Measurements from ENCODE around the gene ZNF423.

The ZNF423 gene

DNA sequence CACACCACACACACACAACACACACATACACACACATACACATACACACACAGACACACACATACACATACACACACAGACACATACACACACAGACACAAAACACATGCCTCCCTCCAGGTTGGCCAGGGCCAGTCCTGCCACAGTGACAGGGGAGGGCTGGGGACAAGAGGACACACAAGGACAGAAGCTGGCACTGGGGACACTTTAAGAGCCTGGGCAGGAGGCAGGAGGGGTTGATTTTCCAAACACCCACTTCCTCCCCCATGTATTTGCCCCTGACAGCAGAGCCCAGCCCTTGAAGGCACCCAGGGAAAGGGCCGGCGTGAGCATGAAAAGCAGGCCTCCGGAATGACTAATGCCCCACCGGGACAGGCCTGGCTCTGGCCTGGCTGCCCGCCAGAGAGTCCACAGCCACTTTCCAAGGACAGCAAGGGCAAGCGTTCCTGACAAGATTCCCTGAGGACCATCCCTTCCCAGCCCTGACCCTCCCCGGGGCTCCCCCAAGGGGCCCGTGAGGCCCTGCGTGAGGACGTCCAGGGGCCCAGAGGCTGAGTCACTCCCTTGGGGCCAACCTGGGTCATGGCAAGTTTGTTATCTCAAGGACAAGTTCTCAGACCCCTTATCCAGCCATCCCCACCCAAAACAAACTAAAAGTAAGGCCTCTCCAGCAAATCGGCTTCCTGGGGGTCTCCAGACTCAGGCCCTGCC is 235.6 kb downstream of the ZNF423 start:
- H3K4me3 ChIP-seq (ENCODE audit: low read length), result no peak overlapping the region
- no peak for TF ChIP-seq CTCF (conservative IDR thresholded peaks at IDR 0.05; ENCODE audit: low read length)
- DNase-seq (ENCODE audit: low read depth), result peak; percentile 66

DNA sequence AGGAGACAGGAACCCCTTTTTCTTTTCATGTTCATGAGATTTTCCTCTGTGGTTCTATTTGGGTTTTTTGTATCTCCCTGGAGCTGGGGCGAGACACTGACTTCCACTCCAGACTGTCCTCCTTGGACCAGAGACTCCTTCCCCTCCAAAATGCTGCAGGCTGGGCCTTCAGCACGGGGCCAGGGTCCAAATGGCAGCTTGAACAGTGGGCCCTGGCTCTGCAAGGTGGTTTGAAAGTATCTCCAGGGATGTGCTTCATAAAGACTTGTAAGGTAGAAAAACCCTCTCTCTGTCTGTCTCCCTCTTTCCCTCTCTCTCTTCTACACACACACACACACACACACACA is 236.1 kb downstream of the ZNF423 start:
- no peak overlapping the region for H3K4me3 ChIP-seq (ENCODE audit: low read length)
- no peak for DNase-seq (ENCODE audit: low read depth)
- TF ChIP-seq CTCF (conservative IDR thresholded peaks at IDR 0.05; ENCODE audit: low read length), result no peak

DNA sequence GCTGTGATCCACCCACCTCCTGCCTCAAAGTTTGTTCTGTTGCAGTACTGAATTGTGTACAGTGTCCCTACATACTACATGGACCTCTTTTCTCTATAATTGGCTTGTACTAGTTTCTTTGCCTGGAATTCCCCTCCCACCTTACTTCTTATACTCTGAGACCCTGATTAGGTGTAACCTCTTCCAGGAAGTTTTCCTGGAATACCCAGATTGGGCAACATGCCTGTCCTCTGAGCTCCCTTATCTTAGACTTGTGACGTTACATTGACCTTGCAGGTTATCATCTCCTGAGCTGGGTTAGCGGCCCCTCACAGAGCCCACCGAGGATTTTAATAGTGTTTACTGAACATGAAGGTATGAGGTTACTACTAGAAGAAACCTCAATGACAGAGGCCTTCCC is 237.0 kb downstream of the ZNF423 start:
- no peak for DNase-seq (ENCODE audit: low read depth)
- no peak for TF ChIP-seq CTCF (conservative IDR thresholded peaks at IDR 0.05; ENCODE audit: low read length)

GRCh38 chr16:49617710-49618330 is 238.1 kb downstream of the ZNF423 start:
- no peak overlapping the region for H3K4me3 ChIP-seq (ENCODE audit: low read length)
- no peak for TF ChIP-seq CTCF (conservative IDR thresholded peaks at IDR 0.05; ENCODE audit: low read length)
- no peak for DNase-seq (ENCODE audit: low read depth)

More for the DNA sequence above, 237.0 kb downstream of the ZNF423 start:
- no peak overlapping the region for H3K4me3 ChIP-seq (ENCODE audit: low read length)

- no peak overlapping the region for H3K4me3 ChIP-seq (ENCODE audit: low read length)
- DNase-seq (ENCODE audit: low read depth), result no peak
- no peak for TF ChIP-seq CTCF (conservative IDR thresholded peaks at IDR 0.05; ENCODE audit: low read length)
Observed at GRCh38 chr16:49617016-49617629, 238.8 kb downstream of the ZNF423 start.

DNA sequence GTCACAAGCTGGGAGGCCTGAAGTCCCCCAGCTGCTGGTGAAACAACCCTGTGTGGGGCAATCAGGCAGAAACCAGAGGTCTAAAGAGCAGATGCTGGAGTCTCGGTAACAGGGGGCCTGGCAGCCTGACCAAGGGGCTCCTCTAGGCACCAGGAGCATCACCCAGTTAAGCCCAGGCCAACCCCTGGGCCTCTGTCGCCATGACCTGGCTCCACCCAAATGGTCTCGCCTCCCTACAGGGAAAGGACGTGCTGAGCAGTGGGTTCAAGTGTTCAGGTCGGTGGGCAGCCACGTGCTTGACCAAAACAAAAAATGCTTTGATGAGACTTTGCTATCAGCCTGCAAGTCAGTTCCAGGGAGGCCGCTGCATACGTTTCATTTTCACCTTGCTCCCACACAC is 240.3 kb downstream of the ZNF423 start:
- no peak for TF ChIP-seq CTCF (conservative IDR thresholded peaks at IDR 0.05; ENCODE audit: low read length)
- DNase-seq (ENCODE audit: low read depth), result no peak
- H3K4me3 ChIP-seq (ENCODE audit: low read length), result no peak overlapping the region

DNA sequence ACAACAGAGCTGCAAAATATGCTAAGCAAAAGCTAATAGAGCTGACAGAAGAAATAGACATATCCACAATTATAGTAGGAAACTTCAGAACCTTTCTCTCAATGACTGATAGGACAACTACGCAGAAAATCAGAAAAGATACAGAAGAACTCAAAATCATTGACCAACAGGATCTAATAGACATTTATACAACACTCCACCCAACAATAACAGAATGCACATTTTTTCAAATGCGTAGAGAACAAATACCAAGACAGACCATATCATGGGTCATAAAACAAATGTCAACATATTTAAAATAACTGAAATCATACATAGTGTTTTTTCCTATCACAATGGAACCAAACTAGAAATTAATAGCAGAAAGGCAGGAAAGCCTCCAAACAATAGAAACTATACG is 244.9 kb downstream of the ZNF423 start:
- H3K4me3 ChIP-seq (ENCODE audit: low read length), result no peak overlapping the region
- no peak for DNase-seq (ENCODE audit: low read depth)
- TF ChIP-seq CTCF (conservative IDR thresholded peaks at IDR 0.05; ENCODE audit: low read length), result no peak
